ENCODE data around the gene IL17F.

GRCh38 chr6:52191824-52192223, 52.5 kb downstream of the IL17F start:
- no peak for TF ChIP-seq SP1 (IDR thresholded peaks at IDR 0.05)
- no peak for TF ChIP-seq LEF1 (IDR thresholded peaks at IDR 0.05; ENCODE audit: borderline replicate concordance)
- no peak for TF ChIP-seq FOXM1 (IDR thresholded peaks at IDR 0.05; ENCODE audit: borderline replicate concordance)
- no peak for TF ChIP-seq NFRKB (IDR thresholded peaks at IDR 0.05)
- no peak for TF ChIP-seq FOXA1 (IDR thresholded peaks at IDR 0.05)
- TF ChIP-seq BHLHE40 (IDR thresholded peaks at IDR 0.05; ENCODE audit: borderline replicate concordance), result no peak
- TF ChIP-seq PKNOX1 (IDR thresholded peaks at IDR 0.05), result no peak
- no peak for TF ChIP-seq HDGF (IDR thresholded peaks at IDR 0.05; ENCODE audit: borderline replicate concordance)

Measured in HEK293T (cell line).